ENCODE results near the gene SPINT3. TPM values are rescaled to one million over a fixed set of nuclear protein-coding genes. Genes with fewer than 3 reads are reported as not detected.
A peak's percentile ranks its signal among the peaks of the same experiment; 100 is the strongest.

The SPINT3 gene
- polyA plus RNA-seq (ENCODE audit: insufficient read length in 4 of 4): not detected

GRCh38 chr20:45515147-45515913, at the start of gene SPINT3:
SPINT3 (minus strand) TSS chr20:45515622; CDS start chr20:45515608, 14 bp downstream.
- no peak for DNase-seq (ENCODE audit: low read depth in 4 of 4, low spot score in 3 of 4)

GRCh38 chr20:45564760-45565276, 49.4 kb upstream of the SPINT3 start:
- no peak for DNase-seq (ENCODE audit: low read depth in 4 of 4, low spot score in 3 of 4)

- no peak for DNase-seq (ENCODE audit: low read depth in 4 of 4, low spot score in 3 of 4)
Measured at GRCh38 chr20:45555198-45555597, 39.8 kb upstream of the SPINT3 start.

GRCh38 chr20:45552456-45552855, 37.0 kb upstream of the SPINT3 start:
- no peak for DNase-seq (ENCODE audit: low read depth in 4 of 4, low spot score in 3 of 4)

- no peak for DNase-seq (ENCODE audit: low read depth in 4 of 4, low spot score in 3 of 4)
Measured at GRCh38 chr20:45550765-45551164, 35.3 kb upstream of the SPINT3 start.

- DNase-seq (ENCODE audit: low read depth in 4 of 4, low spot score in 3 of 4): no peak
Measured at GRCh38 chr20:45548410-45548809, 33.0 kb upstream of the SPINT3 start.

- DNase-seq (ENCODE audit: low read depth in 4 of 4, low spot score in 3 of 4): no peak
Measured at GRCh38 chr20:45547206-45547770, 31.9 kb upstream of the SPINT3 start, which contains the start of gene EPPIN. EPPIN (minus strand) TSS chr20:45547401; CDS start chr20:45547357, 44 bp downstream.

- DNase-seq (ENCODE audit: low read depth in 4 of 4, low spot score in 3 of 4): peak in 1 of 4 donors; percentile 3
Measured at GRCh38 chr20:45545754-45546453, 30.5 kb upstream of the SPINT3 start.

- DNase-seq (ENCODE audit: low read depth in 4 of 4, low spot score in 3 of 4): no peak
Measured at GRCh38 chr20:45545351-45545750, 29.9 kb upstream of the SPINT3 start.

- no peak for DNase-seq (ENCODE audit: low read depth in 4 of 4, low spot score in 3 of 4)
Measured at GRCh38 chr20:45539382-45539781, 24.0 kb upstream of the SPINT3 start, which contains the start of gene WFDC6. WFDC6 (minus strand) TSS chr20:45539482; CDS start chr20:45539407, 75 bp downstream.

GRCh38 chr20:45538209-45538799, 22.9 kb upstream of the SPINT3 start:
- no peak for DNase-seq (ENCODE audit: low read depth in 4 of 4, low spot score in 3 of 4)

- DNase-seq (ENCODE audit: low read depth in 4 of 4, low spot score in 3 of 4): no peak
Measured at GRCh38 chr20:45527294-45527693, 11.9 kb upstream of the SPINT3 start.

GRCh38 chr20:45523821-45524220, 8.4 kb upstream of the SPINT3 start:
- no peak for DNase-seq (ENCODE audit: low read depth in 4 of 4, low spot score in 3 of 4)

GRCh38 chr20:45518282-45518681, 2.9 kb upstream of the SPINT3 start:
- DNase-seq (ENCODE audit: low read depth in 4 of 4, low spot score in 3 of 4): peak in 2 of 4 donors; percentile 0 to 15

- DNase-seq (ENCODE audit: low read depth in 4 of 4, low spot score in 3 of 4): no peak
Measured at GRCh38 chr20:45510242-45510862, 5.1 kb downstream of the SPINT3 start.

GRCh38 chr20:45509091-45509490, 6.3 kb downstream of the SPINT3 start:
- DNase-seq (ENCODE audit: low read depth in 4 of 4, low spot score in 3 of 4): no peak

GRCh38 chr20:45508068-45508886, 7.1 kb downstream of the SPINT3 start:
- no peak for DNase-seq (ENCODE audit: low read depth in 4 of 4, low spot score in 3 of 4)

GRCh38 chr20:45507011-45507820, 8.2 kb downstream of the SPINT3 start:
- no peak for DNase-seq (ENCODE audit: low read depth in 4 of 4, low spot score in 3 of 4)

- no peak for DNase-seq (ENCODE audit: low read depth in 4 of 4, low spot score in 3 of 4)
Measured at GRCh38 chr20:45506398-45506797, 9.0 kb downstream of the SPINT3 start.
